Ishikawa (cell line): ENCODE results near the gene GTSF1L.

Source experiments
- CREB1 ChIP-seq: IDR thresholded peaks from 2 replicates; pipeline ENCODE4 v1.6.1; 2012; ENCODE audit warnings: low read depth
- EGR1 ChIP-seq: IDR thresholded peaks from 2 replicates; pipeline ENCODE4 v1.6.1; 2012
- NFIC ChIP-seq: IDR thresholded peaks from 2 replicates; pipeline ENCODE4 v1.6.1; 2012
- REST ChIP-seq: IDR thresholded peaks from 2 replicates; pipeline ENCODE4 v1.6.1; 2012; ENCODE audit warnings: low read depth, mild to moderate bottlenecking
- TCF12 ChIP-seq: IDR thresholded peaks from 2 replicates; pipeline ENCODE4 v1.6.1; 2012; ENCODE audit warnings: low read depth
- ZBTB7A ChIP-seq: IDR thresholded peaks from 2 replicates; pipeline ENCODE4 v1.6.1; 2012; ENCODE audit warnings: low read depth

GRCh38 chr20:43723186-43723585 lies 3.6 kb downstream of the GTSF1L start:
- TF ChIP-seq EGR1 (no peak), NFIC (no peak), CREB1 (no peak), REST (no peak), ZBTB7A (no peak), TCF12 (no peak)
